GM20431 (cell line): ENCODE measurements around the gene TNIP3.
"Not testable (repeated sequence)": the region's sequence is repeated elsewhere in the genome, so short reads cannot be mapped to it uniquely, and the experiment has no call there.

Source experiments
- in situ Hi-C: fragments of 300-500 bp; cut with MseI, MboI; formaldehyde crosslinking; loops from one replicate; pipeline ENCODE4 v1.15.0; 2020; ENCODE audit warnings: low sequenced_read_pairs; ENCODE audit not compliant: unreplicated experiment

TNIP3 gene

DNA sequence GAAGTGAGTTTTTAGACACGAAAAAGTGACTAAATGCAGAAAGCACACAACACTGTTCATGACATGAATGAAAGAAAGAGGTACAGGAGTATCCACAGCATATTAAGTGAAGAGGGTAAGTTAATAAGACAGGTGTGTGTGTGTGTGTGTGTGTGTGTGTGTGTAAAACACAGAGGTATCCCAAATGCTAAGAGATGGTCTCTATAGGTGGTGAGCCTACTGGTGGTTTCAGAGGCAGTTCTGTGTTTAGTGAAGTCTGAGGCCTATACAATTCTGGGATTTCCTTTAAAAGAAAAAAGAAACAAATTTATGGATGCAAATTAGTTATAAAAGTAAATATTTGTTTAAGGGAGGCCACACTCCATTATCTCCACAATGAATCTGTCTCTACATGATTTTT lies 17.4 kb upstream of the TNIP3 start:
- in situ Hi-C loops, result no loop called here

DNA sequence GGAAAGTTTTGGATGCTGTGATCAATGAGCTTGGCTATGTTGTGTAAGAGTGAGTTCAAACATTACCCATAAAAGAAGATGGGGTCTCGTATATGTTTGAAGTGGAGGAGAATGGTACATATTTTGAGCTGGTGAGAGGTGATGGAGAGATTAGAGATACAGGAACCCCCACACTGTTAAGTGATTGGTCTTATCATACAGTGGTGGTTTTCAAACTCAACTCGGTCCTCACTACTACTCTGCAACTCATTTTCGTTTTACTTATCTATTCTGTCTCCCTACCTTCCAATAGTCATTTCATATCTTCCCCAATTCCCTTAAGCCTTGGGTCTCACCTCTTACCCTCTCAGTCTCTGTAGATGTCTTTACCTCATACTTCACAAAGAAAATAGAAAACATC lies 16.4 kb upstream of the TNIP3 start:
- in situ Hi-C loops, result no loop called here

GRCh38 chr4:121177246-121178137 lies 13.4 kb upstream of the TNIP3 start:
- in situ Hi-C loops, result no loop called here

- in situ Hi-C loops, result no loop called here
Observed at GRCh38 chr4:121176082-121176934, 12.2 kb upstream of the TNIP3 start.

GRCh38 chr4:121171477-121171876 lies 7.4 kb upstream of the TNIP3 start:
- in situ Hi-C loops, result not testable (repeated sequence)

GRCh38 chr4:121168446-121169281 lies 4.5 kb upstream of the TNIP3 start:
- in situ Hi-C loops, result no loop called here

DNA sequence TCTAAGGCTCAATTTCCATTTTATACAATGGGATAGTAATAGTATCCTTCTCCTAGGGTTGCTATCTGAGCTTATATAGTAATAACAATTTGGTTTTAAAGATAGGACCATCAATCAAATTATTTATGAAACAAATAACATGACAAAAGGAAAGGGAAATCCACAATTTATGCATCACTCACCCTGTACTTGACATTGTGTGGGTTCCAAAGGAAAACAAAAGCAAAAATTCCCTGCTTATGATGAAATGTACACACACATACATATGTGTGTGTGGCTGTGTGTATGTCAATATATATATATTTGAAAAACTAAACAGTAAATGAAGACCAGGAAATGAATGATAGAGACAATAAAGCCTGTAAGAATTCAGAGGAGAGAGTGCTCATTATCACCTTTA lies 2.9 kb upstream of the TNIP3 start:
- in situ Hi-C loops, result no loop called here

GRCh38 chr4:121165206-121165605 lies 1.1 kb upstream of the TNIP3 start:
- in situ Hi-C loops, result no loop called here

DNA sequence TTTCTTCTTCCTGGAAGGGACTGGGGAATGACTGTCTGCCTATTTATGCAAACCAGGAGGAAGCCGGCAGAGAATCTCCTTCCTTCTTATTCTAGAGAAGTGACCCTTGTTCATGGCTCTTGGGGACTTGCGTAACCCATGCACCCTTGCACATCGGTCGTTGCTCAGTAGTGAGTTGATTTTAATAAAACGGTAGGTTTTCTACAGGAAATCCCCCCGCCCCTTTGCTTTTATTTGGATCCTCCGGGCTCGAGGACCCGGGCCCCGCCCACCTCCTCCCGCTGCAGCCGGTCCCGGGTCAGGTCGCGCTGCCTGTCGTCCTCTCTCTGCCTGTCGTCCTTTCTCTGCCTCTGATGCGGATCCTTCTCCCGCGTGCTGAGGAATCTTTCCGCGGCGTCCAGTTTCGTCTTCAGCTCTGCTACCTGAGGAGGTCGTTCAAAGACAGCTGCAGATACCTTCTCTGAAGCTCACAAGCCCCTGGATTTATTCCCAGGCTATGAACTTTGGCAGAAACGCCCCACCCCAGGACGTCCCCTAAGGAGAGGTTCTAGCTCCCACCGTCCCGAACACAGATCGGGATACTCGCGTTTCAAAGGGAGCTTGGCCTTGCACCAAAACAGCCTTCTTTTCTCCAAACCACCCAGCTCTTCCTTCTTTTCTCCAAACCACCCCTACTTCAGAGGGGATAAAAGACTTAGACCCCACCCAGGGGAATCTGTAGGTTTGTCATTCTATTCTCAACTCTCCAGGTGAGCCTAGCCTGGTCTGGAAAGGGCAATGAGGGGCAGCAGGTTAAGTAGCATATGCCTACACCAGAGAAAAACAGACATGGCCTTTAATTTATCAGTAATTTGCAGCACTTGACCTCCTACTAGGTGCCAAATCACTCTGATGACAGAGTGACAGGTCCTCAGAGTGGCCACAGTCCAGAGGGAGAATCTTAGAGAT lies 7.0 kb downstream of the TNIP3 start:
- in situ Hi-C loops, result no loop called here

GRCh38 chr4:121155893-121156292 lies 8.2 kb downstream of the TNIP3 start:
- in situ Hi-C loops, result no loop called here

DNA sequence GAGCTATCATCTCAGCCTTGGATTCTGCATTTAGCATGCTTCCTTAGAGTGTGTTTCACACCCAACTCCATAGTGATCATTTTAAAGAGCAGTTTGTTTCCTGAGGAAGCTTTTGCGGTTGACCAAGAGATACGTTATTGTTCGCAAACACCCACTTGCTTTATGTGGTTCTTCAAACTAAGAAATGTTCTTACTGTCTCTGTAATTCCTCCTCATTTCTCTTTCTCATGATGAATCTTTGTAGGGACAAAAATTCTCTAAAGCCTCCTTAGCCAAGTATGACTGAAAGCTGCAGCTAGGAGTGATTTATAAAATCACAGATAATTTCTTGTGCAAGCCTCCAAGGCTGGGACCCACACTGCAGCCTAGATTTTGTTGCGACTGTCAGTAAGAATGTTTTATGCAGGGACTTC lies 10.0 kb downstream of the TNIP3 start:
- in situ Hi-C loops, result no loop called here

GRCh38 chr4:121151942-121152341 lies 12.2 kb downstream of the TNIP3 start:
- in situ Hi-C loops, result no loop called here

- in situ Hi-C loops, result no loop called here
Observed at GRCh38 chr4:121150486-121150885, 13.6 kb downstream of the TNIP3 start.

GRCh38 chr4:121150003-121150402 lies 14.1 kb downstream of the TNIP3 start:
- in situ Hi-C loops, result no loop called here

DNA sequence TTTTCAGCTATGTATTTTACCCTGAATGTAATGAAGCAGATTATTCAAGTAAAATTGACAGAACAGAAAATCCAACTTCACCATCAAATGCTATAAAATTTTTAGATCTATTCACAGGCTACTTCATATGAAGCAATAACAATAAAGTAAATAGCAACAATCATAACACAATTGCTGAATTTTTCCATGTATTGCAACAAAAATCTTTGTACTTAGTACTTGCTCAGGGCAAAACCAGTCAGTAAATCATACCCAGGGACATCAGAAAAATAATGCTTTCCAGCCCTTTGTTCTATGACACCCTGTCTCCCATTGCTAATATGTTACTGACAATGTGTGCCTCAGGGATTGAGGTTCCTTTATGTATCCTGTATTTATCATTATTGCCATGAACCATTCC lies 15.5 kb downstream of the TNIP3 start:
- in situ Hi-C loops, result no loop called here

- in situ Hi-C loops, result no loop called here
Observed at GRCh38 chr4:121148000-121148399, 16.1 kb downstream of the TNIP3 start.

- in situ Hi-C loops, result no loop called here
Observed at GRCh38 chr4:121146530-121146929, 17.6 kb downstream of the TNIP3 start.

DNA sequence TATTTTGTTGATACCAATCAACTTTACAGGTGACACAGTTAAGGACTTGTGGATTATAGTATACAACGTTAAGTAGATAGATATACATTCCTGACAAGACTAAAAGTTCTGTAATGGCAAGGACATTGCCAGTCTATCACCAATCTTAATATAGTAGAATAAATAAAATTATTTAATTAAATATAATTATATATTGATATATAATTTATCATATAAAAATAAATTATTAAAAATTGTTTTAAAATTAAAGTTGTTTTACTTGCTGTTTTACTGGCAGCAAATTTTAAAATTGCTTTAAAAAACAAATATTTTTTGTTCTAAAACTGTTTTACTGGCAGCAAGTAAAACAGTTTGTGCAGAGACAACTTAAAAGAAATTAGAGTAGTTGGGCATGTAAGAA lies 18.7 kb downstream of the TNIP3 start:
- in situ Hi-C loops, result no loop called here

GRCh38 chr4:121144021-121144420 lies 20.1 kb downstream of the TNIP3 start:
- in situ Hi-C loops, result no loop called here
